PFSK-1 (cell line): ENCODE results near the gene THNSL1.

Experiments used
- FOXP2 ChIP-seq: optimal IDR thresholded peaks from 2 replicates; pipeline ENCODE3; 2011; ENCODE audit warnings: borderline replicate concordance, control low read depth, inconsistent platforms; ENCODE audit not compliant: insufficient read depth; ENCODE audit errors: extremely low read length, extremely low read depth
- POLR2AphosphoS5 ChIP-seq: IDR thresholded peaks from 2 replicates; pipeline ENCODE4 v1.6.1; 2012; ENCODE audit warnings: low read depth, mild to moderate bottlenecking, control low read depth, low read length, moderate library complexity
- REST ChIP-seq, 2 experiments: IDR thresholded peaks; 2 replicates each; pipeline versions ENCODE4 v1.6.1 to v1.8.0; 2011 to 2012; ENCODE audit warnings: low read depth in 2 of 2, low read length in 2 of 2, control low read depth in 1 of 2, inconsistent platforms in 1 of 2, mild to moderate bottlenecking in 1 of 2, moderate library complexity in 1 of 2; ENCODE audit not compliant: insufficient read depth in 1 of 2
- SIN3A ChIP-seq: IDR thresholded peaks from 2 replicates; pipeline ENCODE4 v1.6.1; 2012; ENCODE audit warnings: mild to moderate bottlenecking, low read length, moderate library complexity, borderline replicate concordance; ENCODE audit not compliant: insufficient read depth
- TAF1 ChIP-seq: IDR thresholded peaks from 2 replicates; pipeline ENCODE4 v1.6.1; 2012; ENCODE audit warnings: low read length, control low read depth, borderline replicate concordance; ENCODE audit not compliant: insufficient read depth

- TF ChIP-seq TAF1 (no peak), REST (IDR thresholded peaks at IDR 0.05; ENCODE audit: insufficient read depth in 1 of 2, low read depth in 2 of 2, low read length in 2 of 2) (no peak), POLR2AphosphoS5 (no peak), SIN3A (no peak), FOXP2 (no peak)
Measured at GRCh38 chr10:24983130-24983529, 33.3 kb upstream of the THNSL1 start.
